Activated T-cell treated with anti-CD3 and anti-CD28 coated beads for 1 hour (primary cell): ENCODE measurements around the gene SAMD14.

Experiments used
- DNase-seq: peaks from one replicate; pipeline ENCODE4 v3.0.0-alpha.2; 2020; ENCODE audit warnings: low read depth

Gene SAMD14

DNA sequence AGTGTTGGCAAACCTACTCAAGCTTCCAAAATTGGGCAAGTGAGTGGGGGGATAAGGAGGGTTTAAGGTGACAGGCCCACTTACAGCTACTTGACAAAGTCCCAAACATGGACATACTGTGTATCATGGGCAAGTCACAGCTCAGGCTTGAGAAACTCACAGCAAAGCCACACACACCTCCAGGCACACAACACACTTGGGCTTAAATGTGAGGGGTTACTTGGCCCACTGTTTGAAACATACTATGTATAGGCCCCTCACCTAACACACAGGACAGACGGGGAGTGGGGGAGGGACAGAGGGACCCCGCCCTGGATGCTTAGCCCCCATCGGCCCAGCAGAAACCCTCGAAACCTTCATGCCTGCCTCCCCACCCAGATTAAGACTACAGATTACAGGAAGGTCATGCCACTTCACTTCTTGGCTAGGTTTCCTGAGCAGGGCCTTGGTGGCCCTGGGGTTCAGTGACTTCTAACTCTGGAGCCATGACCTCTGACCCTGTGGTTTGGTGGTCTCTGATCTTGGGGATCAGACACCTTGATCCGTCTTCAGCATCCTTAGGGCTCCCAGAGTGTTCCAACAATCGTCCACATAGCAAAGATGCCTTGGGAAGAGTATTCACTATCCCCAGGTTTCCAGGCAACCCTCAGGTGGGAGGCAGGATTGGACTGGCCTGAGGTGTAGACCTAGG lies 2.3 kb upstream of the SAMD14 start:
- no peak for DNase-seq

DNA sequence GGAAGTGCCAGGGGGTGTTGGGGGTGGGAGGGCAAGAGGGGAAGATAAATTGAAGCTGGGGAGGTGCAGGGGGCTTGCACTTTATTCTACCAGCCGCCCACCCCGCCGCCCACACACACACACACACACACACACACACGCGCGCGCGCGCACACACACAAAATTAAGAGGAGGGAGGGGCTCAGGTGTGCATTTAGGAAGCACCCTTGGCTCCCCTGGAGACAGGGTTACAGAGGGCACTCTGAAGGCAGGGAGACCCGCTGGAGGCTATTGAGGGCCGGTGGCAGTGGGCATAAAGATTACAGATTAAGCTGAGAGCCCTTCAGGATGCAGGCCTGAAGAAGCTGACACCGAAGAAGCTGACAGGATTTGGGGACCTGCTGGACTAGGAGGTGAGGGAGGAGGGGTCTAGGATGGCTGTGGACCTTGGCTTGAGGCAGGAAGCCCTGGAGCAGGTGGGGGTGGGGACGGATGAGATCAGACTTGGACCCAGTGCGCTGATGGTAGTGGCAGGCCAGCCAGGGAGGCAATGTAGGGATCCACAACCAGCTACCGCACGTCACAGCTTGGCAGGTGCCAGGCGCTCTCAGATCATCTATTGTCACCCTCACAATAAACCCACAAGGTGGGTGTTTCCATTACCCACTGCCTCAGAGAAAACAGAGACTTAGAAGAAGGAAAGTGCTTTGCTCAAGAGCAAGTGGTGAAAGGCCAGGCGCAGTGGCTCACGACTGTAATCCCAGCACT lies 772 bp upstream of the SAMD14 start:
- no peak for DNase-seq

DNA sequence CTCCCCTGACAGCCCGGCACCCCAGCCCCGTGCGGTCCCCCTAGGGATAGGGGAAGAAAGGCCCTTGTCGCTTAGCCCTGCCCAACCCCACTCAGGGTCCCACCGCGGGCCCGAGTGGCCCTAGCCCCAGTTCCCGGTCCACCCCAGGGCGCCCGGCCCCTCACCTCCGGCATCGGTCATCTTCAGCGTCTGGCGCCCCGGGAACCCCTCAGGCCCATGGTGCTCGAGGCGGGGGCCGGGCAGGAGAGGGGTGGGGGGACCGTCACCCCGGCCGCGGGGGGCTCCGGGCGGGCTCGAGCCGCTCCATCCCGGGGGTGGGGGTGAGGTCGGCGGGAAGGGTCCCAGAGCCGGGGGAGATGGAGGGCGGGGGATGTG lies 620 bp downstream of the SAMD14 start:
- no peak for DNase-seq

DNA sequence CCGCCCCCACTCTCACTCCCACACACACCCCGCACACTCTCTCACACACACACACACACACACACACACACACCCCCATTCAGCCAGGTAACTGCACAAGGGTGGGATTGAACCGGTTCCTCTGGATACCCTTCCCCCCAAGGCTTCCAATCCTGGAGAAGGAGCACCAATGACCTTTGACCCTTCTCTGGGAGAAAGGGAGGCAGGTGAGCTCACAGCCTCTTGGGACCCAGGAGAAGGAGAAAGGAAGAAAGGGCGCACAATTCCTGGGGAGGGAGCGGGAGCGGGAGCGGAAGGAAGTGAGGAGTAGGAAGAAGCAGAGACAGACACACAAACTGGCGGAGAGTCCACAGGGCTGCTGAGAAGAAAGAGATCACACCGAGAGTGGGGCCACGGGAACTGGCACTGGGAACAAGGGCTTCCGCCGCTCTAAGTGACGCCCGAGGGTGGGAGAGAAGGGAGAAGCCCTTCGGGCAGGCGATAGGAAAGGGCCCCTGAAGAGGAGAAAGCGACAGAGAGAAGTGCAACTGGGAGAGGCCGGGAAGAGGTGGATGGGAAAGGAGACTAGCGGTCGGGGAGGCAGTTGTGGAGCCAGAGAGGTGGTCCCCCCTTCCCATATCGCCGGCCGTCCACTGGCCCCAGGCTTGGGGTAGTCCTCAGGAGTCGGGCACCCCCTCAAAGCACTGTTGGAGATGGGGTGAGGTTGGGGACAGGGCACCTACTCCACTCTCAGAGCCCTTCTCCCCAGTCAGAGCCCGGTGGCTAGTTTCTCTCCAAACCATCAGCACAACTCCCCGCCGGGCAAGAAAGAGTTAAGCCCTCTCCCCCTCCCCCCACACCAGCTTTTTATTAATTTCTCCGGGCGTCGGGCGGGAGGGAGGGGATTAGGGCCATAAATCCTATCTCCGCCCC lies 1.3 kb downstream of the SAMD14 start:
- DNase-seq: no peak

DNA sequence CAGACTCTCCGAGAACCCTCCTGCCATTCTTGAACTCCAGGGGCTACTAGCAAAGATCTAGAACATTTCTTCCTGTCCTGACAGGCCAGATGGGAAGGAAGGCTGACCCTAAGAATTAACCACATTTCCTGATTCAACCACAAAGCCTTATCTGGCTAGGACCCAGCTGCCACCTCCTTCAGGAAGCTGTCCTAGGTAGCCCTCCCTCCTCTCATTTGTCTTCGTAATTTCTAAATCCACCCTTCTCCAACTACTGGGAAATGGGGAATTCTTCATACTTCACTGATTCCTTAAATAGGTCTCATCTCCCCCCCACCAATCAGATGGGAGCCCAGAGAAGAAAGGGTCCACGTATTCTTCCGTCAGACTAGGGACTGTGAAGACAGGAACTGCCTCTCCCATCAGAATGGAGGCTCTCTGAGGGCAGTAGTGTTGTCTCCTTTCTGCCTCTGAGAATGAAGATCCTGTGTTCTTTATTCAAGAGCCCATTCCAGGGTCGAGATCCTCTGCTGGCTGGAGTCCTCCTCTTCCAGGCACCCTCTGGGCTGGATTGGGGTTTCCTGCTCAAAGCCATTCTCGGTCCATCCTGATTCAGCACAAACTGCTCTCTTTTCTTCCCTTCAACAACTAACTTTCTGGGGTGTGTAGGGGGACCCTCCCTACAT lies 2.1 kb downstream of the SAMD14 start:
- no peak for DNase-seq

DNA sequence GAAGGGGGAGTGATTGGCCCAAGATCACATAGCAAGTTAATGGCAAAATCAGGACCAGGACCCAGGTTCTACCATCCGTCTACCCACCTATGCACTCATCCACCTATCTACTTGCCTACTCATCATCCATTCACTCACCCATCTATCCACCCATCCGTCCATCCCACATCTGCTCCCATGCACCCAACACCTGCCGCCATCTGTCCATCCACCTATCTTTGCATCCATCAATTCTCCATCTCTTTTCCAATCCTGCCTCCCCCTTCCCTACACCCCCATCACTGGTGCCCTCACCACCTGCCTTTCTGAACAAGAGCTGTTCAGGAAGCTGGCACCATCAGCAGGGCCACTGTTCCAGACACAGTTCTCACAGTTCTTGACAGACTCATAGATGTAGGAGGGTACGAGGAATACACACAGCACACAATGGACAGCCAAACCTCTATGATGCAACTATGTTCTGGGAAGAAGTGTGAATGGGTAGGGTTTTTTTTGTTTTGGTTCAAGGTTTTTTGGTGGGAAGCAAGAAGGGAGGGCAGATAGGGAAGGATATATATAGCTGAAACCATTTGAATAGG lies 4.5 kb downstream of the SAMD14 start:
- DNase-seq: no peak

DNA sequence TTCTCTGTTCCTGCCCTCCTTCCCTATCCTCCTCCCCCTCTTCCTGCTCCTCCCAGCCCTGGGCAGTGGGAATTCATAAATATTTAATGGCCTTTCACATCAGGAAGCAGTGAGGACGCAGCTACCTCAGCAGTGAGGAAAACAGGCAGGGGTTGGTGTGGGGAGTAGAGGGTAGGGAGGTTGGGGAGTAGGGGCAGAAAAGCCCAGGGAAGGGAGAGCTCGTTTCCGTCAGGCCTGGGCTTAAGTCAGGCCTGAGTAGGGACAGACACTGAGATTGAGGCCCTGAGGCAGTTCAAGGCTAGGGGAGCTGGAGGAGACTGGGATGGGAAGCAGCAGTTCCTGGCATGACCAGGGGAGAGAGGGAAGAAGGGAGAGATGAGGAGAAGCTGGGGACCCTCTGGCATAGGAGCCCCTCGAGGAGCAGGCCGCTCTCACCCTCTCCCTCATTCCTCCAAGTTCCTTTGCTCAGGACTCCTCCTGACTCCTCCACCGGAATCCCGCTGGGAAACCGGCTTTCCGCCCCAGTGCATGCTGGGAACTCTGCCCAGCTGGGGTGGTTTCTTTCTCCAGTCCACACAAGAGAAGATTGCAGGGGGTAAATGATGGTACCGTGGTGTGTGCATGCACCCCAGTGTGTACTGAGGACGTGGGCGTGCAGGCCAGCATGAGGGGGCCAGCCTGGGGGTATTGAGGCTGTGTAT lies 6.2 kb downstream of the SAMD14 start:
- DNase-seq: no peak

DNA sequence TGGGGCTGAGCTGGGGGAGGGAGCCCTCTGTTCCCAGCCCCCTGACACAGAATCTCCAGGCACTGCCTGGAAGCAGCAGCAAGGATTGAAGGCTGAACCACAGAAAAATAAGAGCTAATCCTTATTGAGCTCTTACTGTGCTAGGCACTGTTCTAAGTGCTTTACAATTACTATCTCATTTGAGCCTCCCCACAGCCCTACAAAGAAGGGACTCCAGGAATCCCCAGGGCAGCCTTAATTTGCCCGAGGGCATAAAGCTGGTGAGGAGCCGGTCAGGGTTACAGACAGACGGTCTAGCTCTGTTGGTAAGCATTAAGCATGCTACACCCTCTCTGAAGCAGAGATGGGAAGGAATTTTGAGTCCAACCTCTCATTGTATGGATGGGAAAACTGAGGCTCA lies 7.0 kb downstream of the SAMD14 start:
- no peak for DNase-seq

DNA sequence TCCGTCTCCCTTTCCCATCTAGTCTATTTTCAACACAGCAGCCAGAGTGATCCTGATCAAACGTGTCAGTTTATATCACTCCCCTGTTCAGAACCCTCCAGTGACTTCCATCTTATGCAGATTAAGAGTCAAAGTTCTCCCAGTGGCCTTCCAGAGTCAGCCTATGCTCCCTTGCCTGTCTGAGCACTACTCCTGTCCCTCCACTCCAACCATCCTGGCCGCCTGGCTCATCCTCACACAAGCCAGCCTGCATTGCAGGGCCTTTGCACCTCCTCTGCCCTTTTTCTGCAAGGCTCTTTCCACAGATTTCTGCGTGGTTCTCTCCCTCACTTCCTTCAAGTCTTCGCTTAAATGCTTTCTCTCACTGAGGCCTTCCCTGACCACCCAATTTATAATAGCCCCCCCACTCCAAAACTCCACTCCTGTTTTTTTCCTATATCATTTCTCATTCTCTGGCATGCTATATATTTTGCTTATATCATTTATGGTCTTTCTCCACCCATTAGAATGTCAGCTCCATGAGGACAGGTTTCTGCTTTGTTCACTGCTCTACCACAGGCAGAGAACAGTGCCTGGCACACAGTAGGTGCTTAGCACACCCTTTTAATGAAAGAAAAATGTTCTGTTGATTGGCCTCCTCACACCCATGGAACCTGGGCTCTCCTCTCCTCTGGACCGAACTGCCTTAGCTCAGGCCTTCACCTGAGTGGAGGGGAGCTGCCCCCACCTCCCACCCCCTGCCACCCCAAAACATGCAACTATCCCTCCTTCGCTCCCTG lies 9.3 kb downstream of the SAMD14 start:
- no peak for DNase-seq

DNA sequence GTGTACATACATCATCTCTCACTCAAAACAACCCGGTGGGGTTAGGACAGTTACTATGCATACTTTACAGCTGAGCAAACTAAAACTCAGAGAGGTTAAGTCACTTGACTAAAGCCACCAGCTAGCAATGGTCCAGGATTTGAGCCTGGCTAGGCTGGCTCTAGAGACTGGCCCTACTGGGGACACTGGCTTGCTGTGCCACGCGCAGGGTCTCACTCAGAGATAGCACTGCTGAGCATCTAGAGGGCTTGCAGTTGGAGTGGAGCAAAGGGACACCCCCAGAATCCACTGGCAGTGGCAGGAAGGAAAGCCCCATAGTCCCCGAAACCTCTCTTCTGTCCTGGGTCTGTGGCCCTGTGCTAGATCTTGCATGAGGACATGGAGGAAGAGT lies 11.1 kb downstream of the SAMD14 start:
- no peak for DNase-seq

DNA sequence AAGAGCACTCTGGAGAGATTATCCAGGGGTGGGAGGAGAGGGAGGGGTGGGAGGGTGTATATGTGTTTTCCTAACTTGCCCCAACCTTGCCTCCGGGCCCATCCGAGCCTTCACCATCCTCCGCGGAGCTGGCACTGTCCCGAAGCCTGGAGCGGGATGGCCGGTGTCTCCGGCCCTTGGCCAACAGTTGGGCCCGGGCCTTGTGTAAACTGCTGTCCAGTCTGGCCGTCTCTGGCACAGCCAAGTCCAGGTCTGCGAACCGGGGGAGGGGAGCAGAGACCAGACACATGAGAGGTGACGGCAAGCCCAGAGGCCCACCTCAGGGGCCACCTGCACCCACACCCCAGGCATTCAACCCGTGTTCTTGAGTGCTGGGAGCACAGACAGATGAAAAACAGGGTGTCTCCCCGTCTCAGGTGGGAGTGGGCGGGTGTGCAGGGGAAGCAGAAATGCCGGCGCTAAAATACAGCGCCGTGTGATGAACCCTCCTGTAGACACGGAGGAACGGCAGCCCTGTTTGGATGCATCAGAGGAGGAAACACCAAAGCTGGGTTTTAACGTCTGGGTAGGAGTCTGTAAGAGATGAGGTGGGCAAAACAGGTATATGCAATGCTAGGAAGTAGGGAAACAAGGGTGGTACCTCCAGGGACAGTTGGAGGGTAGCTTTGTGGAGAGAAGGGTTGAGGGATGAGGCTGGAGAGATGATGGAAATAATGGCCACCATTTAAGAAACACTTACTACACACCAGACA lies 11.7 kb downstream of the SAMD14 start:
- no peak for DNase-seq

DNA sequence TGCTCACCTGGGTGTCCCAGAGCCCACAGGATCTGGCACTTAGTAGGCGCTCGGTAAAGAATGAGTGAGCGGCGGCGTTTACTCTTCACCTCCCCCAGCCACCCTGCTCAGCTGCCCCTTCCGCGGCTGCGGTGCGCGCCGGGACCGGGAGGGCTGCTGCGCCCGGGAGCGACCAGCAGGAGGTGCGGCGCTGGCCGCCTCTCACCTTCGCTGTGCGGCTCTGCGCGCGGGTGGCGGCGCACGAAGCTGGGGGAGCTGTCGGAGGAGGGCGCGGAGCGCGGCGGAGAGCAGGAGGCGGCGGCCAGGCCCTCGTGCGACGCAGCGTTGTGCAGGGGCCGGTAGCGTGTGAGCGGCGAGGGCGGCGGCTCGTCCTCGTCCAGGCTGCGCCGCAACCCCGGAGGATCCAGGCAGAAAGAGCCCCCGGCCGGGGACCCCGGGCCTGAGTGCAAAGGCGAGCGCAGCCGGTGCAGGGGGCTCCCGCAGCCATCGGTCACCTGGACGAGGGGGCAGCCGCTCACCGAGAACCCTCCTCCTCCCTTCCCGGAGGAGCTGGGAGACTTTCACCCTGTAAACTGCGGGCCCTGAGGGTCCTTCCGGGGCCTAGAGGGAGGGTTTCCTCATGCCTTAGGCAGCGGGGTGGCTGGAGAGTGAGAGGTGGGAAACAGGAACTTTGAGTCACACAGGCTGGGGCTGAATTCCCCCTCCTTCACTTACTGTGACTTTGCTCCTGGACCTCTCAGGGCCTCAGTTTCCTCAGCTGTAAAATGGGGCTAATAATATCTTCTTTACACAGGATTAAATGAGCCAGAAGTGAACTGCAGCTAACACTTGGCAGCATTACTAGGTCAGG lies 12.5 kb downstream of the SAMD14 start:
- DNase-seq: peak; percentile 53

DNA sequence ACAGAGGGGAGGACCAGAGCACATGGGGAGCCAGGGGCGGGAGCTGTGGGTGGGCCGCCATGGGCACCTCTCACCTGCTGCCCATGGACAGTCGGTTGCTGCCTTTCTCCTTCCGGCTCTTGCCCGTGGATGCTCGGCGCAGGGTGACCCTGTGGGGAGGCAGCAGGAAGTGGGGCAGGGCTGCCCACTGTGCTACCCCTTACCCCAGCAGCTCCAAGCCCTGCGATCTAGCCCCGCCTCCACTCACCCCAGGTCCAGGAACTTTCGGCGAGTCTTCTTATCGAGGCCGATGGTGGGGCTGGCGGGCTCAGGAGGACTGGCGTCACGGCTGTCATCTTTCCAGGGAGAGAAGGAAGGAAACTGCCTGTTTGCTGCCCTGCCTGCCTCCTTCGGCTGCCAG lies 14.2 kb downstream of the SAMD14 start:
- DNase-seq: no peak

DNA sequence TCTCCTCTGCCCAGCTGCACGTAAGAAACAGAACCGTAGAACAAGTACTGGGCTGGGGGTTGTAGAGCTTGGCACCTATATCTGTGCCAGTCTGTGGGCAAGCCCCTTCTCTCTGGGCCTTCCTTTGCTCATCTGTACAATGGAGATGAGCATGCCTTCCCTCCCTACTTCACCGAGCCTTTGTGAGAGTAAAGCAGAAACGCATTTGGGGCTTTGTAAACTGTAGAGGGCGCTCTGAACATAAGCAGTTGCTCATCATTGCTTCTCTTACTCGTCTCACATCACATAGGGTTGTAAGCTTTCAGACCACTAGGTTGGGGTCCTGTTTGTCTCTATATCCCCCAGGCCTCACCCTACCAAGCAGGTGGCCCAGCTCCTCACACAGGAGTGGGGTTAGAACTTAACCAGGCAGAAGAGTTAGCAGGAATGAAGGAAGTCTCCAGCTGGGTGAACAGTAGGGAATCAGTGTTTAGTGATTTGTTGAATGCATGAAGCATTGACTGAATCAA lies 15.1 kb downstream of the SAMD14 start:
- no peak for DNase-seq

DNA sequence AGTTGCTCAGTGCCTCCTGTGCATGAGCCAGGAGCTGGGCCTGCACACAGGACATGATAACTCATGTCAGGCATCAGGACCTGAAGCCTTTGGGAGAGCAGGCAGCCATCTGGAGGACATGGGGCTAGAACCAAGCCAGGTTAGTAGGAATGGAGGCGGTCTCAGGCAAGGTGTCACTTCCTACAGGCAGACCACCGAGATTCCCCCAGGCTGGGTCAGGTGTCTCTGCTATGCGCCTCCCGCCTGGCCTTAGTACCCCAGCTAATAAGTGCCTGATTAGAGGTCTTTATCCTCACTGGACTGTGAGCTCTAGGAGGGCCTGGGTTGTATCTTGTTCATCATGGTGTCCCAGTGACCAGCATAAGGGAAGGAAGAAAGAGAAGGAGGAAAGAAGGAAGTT lies 15.6 kb downstream of the SAMD14 start:
- no peak for DNase-seq

DNA sequence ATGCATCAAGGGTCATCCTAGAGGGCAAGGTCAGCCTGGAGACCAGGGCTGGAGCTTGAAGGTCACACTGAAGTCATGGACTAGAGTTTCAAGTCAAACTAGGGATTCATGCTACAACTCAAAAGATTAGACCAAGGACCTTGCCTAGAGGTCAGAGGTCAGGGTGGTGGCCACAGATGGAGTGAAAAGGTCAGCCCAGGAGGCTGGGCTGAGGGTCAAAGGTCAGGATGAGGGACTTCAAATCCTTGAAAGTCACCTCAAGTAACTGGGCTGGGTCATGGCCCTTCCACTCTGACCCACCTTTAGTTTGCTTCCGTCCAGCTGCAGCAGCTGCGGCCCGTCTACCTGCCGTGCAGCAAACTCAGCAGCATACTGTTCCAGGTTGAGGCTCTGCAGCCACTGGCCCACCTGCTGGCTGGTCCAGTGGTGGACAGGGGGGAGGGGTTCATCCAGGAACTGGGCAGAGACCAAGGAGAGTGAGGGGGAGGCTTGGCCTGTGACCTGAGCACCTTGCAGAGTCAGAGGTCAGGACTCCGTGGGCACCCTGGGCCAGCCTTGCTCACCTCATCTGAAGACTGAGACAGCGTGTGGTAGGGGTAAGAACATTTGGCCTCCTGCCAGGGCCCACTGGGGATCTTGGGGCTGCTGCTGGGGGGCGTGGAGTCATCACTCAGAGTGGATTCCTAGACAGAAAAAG lies 16.2 kb downstream of the SAMD14 start:
- no peak for DNase-seq

DNA sequence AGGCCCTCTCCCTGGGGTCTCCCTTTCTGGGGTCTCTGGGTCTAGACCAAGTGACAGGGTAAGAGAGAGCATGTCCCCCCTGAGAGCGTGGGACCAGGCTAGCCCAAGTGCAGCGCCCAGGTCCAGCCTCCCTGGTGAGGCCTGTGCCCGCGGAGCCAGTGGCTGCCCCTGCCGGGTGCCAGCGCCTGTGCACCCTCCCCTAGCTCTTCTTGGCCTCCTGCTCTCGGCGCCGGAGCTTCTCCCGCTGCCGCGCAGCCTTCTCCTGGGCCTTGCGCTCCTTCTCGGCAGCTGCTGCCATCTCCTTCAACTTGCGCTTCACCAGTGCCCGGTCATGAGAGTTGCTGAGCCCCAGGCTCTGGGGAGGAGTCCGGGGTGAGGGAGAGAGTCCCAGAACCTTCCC lies 17.3 kb downstream of the SAMD14 start:
- no peak for DNase-seq
